NAMALWA (cell line): Measurements from ENCODE around the gene GLB1L3.

Experiments used
- DNase-seq: peaks from one replicate; pipeline ENCODE4 v3.0.0-alpha.2; 2015; ENCODE audit warnings: low spot score

The GLB1L3 gene

GRCh38 chr11:134275534-134276395 lies at the start of gene GLB1L3:
GLB1L3 (plus strand) TSS chr11:134276379; CDS start chr11:134276741, 362 bp downstream.
- no peak for DNase-seq

GRCh38 chr11:134226806-134227325 lies 49.3 kb upstream of the GLB1L3 start:
- no peak for DNase-seq

GRCh38 chr11:134228625-134229024 lies 47.6 kb upstream of the GLB1L3 start:
- DNase-seq = peak; percentile 87

- no peak for DNase-seq
Measured at GRCh38 chr11:134229126-134229790, 46.9 kb upstream of the GLB1L3 start.

- DNase-seq = no peak
Measured at GRCh38 chr11:134230339-134230738, 45.8 kb upstream of the GLB1L3 start.

- no peak for DNase-seq
Measured at GRCh38 chr11:134231958-134232659, 44.1 kb upstream of the GLB1L3 start.

GRCh38 chr11:134233729-134234179 lies 42.4 kb upstream of the GLB1L3 start:
- no peak for DNase-seq

GRCh38 chr11:134235399-134235798 lies 40.8 kb upstream of the GLB1L3 start:
- no peak for DNase-seq

- no peak for DNase-seq
Measured at GRCh38 chr11:134236834-134237556, 39.2 kb upstream of the GLB1L3 start.

GRCh38 chr11:134237557-134237922 lies 38.6 kb upstream of the GLB1L3 start:
- no peak for DNase-seq

GRCh38 chr11:134238956-134239355 lies 37.2 kb upstream of the GLB1L3 start:
- no peak for DNase-seq

GRCh38 chr11:134240592-134240991 lies 35.6 kb upstream of the GLB1L3 start:
- no peak for DNase-seq

- no peak for DNase-seq
Measured at GRCh38 chr11:134242376-134242775, 33.8 kb upstream of the GLB1L3 start.

- DNase-seq = no peak
Measured at GRCh38 chr11:134243913-134244312, 32.3 kb upstream of the GLB1L3 start.

GRCh38 chr11:134244593-134244992 lies 31.6 kb upstream of the GLB1L3 start:
- DNase-seq = peak; percentile 62

- no peak for DNase-seq
Measured at GRCh38 chr11:134245434-134245833, 30.7 kb upstream of the GLB1L3 start.

- no peak for DNase-seq
Measured at GRCh38 chr11:134246100-134246499, 30.1 kb upstream of the GLB1L3 start.

GRCh38 chr11:134246678-134247077 lies 29.5 kb upstream of the GLB1L3 start:
- no peak for DNase-seq

- no peak for DNase-seq
Measured at GRCh38 chr11:134248910-134249480, 27.2 kb upstream of the GLB1L3 start.

GRCh38 chr11:134250246-134250645 lies 25.9 kb upstream of the GLB1L3 start:
- no peak for DNase-seq

GRCh38 chr11:134250675-134251074 lies 25.5 kb upstream of the GLB1L3 start:
- DNase-seq = no peak
